Glutamatergic neuron (in vitro differentiated cells): ENCODE measurements around the gene RAP1GAP. TPM values are rescaled to one million over a fixed set of nuclear protein-coding genes. Genes with fewer than 3 reads are reported as not detected.

Experiments used
- DNase-seq: peaks from one replicate; pipeline ENCODE4 v3.0.0; 2022
- H3K27ac Mint-ChIP-seq: one replicate; pipeline ENCODE4 v1.8.0; 2020; ENCODE audit warnings: mild to moderate bottlenecking, mixed read lengths, inconsistent platforms; ENCODE audit not compliant: unreplicated experiment
- H3K27me3 Mint-ChIP-seq: one replicate; pipeline ENCODE4 v1.8.0; 2020; ENCODE audit warnings: mild to moderate bottlenecking, moderate library complexity, mixed read lengths, inconsistent platforms; ENCODE audit not compliant: unreplicated experiment
- H3K36me3 Mint-ChIP-seq: one replicate; pipeline ENCODE4 v1.8.0; 2020; ENCODE audit warnings: mild to moderate bottlenecking, mixed read lengths, inconsistent platforms; ENCODE audit not compliant: unreplicated experiment
- H3K4me1 Mint-ChIP-seq: one replicate; pipeline ENCODE4 v1.8.0; 2020; ENCODE audit warnings: mild to moderate bottlenecking, low read depth, mixed read lengths, inconsistent platforms; ENCODE audit not compliant: unreplicated experiment
- H3K4me3 Mint-ChIP-seq: one replicate; pipeline ENCODE4 v1.8.0; 2020; ENCODE audit warnings: mild to moderate bottlenecking, mixed read lengths, inconsistent platforms; ENCODE audit not compliant: unreplicated experiment
- H3K9me3 Mint-ChIP-seq: one replicate; pipeline ENCODE4 v1.8.0; 2020; ENCODE audit warnings: mild to moderate bottlenecking, moderate library complexity, mixed read lengths, inconsistent platforms; ENCODE audit not compliant: unreplicated experiment
- CTCF ChIP-seq: fragments of 200-600 bp; sonication (generic); IDR thresholded peaks from one replicate; pipeline ENCODE4 v1.5.0; 2021; ENCODE audit not compliant: partially characterized antibody, unreplicated experiment
- total RNA-seq: library from RNA; stranded (reverse); fragmentation: NEBNext Ultra II Directional; extraction: Animal tissue kit (Norgen Biotek cat#: 25700); gene quantifications from one replicate; pipeline ENCODE4 v1.2.1, GENCODE V29; 2021; ENCODE audit not compliant: unreplicated experiment

RAP1GAP gene
- total RNA-seq, 1 donor from 2014 or later = 4.8 TPM

GRCh38 chr1:21657456-21658190 is 11.5 kb downstream of the RAP1GAP start:
- Mint-ChIP-seq H3K4me1 (peaks cover 5% of the 10 kb centered on the region), H3K4me3 (no peak overlapping the region), H3K27ac (no peak overlapping the region), H3K27me3 (peaks cover 11% of the 10 kb centered on the region), H3K36me3 (no peaks in the 10 kb centered on the region), H3K9me3 (no peaks in the 10 kb centered on the region)
- no peak for DNase-seq
- no peak for TF ChIP-seq CTCF

DNA sequence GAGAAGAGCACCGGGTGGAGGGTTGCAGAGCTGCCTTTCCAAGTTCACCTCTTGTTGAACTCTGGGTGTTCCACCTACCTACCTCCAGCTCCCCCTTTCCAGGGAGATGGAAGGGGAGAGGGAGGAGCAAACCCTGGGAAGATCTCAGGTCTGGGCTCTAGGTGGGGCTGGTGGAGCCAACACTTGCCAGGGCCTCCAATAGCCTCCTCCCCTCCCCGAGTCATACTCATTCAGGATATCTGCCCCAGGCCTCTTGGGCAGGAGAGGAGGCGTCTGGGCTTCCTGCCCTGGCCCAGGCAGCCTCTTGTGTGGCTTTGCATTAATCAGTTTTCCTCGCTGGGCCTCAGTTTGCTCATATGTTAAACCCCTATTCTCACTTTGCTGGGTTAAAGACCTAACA is 13.4 kb downstream of the RAP1GAP start:
- no peak for DNase-seq

GRCh38 chr1:21655259-21655658 is 13.9 kb downstream of the RAP1GAP start:
- Mint-ChIP-seq H3K9me3 (no peaks in the 10 kb centered on the region), H3K36me3 (no peaks in the 10 kb centered on the region), H3K4me3 (no peak overlapping the region), H3K27ac (no peak overlapping the region), H3K27me3 (peaks cover 16% of the 10 kb centered on the region), H3K4me1 (peaks cover 8% of the 10 kb centered on the region)
- DNase-seq = no peak
- TF ChIP-seq CTCF = no peak

More for the DNA sequence above, 13.4 kb downstream of the RAP1GAP start:
- H3K9me3 Mint-ChIP-seq = no peaks in the 10 kb centered on the region
- no peak for TF ChIP-seq CTCF
- H3K36me3 Mint-ChIP-seq = no peaks in the 10 kb centered on the region
- no peak overlapping the region for H3K4me3 Mint-ChIP-seq
- H3K4me1 Mint-ChIP-seq = peaks cover 8% of the 10 kb centered on the region
- peaks cover 19% of the 10 kb centered on the region for H3K27me3 Mint-ChIP-seq
- no peak overlapping the region for H3K27ac Mint-ChIP-seq

DNA sequence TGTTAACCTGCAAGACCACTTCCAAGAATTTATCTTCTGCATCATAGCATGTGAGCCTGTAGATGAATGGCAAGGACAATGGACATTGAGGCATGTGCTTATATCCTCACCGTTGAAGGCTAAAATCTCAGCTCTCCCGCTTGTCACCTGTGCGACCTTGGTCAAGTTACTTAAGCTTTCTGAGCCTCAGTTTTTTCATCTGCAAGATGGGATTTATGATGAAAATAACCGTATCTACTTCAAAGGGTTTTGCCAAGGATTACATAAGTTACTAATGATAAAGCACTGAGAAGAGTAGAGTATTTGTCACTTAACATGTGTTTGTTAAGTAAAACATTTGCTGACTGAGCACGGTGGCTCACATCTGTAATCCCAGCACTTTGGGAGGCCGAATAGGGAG is 14.9 kb downstream of the RAP1GAP start:
- Mint-ChIP-seq H3K36me3 (no peaks in the 10 kb centered on the region), H3K9me3 (no peaks in the 10 kb centered on the region), H3K4me1 (peaks cover 8% of the 10 kb centered on the region), H3K27ac (no peak overlapping the region), H3K27me3 (peaks cover 14% of the 10 kb centered on the region), H3K4me3 (no peak overlapping the region)
- DNase-seq = no peak
- no peak for TF ChIP-seq CTCF

DNA sequence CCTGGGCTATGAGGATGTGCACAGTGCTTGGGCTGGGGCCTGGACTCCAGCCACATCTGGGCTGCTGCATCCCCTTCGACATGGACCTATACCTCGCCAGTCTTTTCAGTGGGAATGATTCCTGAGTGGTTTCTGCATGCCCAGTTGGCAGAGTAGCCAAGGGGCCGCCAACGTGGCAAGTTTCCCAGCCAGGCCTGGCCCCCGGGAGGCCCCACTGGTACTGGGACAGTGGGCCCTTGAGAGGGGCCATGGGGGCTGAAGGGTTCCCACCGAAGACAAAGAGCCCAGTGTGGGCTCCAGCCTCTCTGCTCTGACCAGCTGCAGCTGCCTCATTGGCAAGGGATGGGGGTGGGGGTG is 15.4 kb downstream of the RAP1GAP start:
- H3K9me3 Mint-ChIP-seq = no peaks in the 10 kb centered on the region
- TF ChIP-seq CTCF = no peak
- H3K27ac Mint-ChIP-seq = no peak overlapping the region
- H3K36me3 Mint-ChIP-seq = no peaks in the 10 kb centered on the region
- H3K27me3 Mint-ChIP-seq = peaks cover 17% of the 10 kb centered on the region
- no peak overlapping the region for H3K4me3 Mint-ChIP-seq
- DNase-seq = no peak
- H3K4me1 Mint-ChIP-seq = peaks cover 8% of the 10 kb centered on the region
